SHP77 (cell line): ENCODE data around the gene MVK.

Source experiments
- DNase-seq, 2 experiments: peaks; one replicate each; lab custom pipeline; 2025; lab: John Stamatoyannopoulos, UW

The MVK gene

GRCh38 chr12:109545826-109546225 lies 27.8 kb upstream of the MVK start:
- no peak for DNase-seq

- DNase-seq: no peak
These were observed 26.3 kb upstream of the MVK start for GRCh38 chr12:109547286-109547685.

- no peak for DNase-seq
These were observed 25.3 kb upstream of the MVK start for GRCh38 chr12:109548258-109548657.

GRCh38 chr12:109549613-109550270 lies 23.9 kb upstream of the MVK start:
- DNase-seq: peak in 1 of 2 experiments; percentile 21

GRCh38 chr12:109550281-109550680 lies 23.3 kb upstream of the MVK start:
- DNase-seq: peak in 1 of 2 experiments; percentile 14

GRCh38 chr12:109551108-109551507 lies 22.5 kb upstream of the MVK start:
- no peak for DNase-seq

GRCh38 chr12:109552971-109553370 lies 20.6 kb upstream of the MVK start:
- no peak for DNase-seq

- DNase-seq: no peak
These were observed 20.1 kb upstream of the MVK start for GRCh38 chr12:109553483-109553882.

GRCh38 chr12:109553906-109554500 lies 19.6 kb upstream of the MVK start:
- no peak for DNase-seq

- DNase-seq: no peak
These were observed 18.8 kb upstream of the MVK start for GRCh38 chr12:109554761-109555160.

- peak in 1 of 2 experiments; percentile 6 for DNase-seq
These were observed 17.9 kb upstream of the MVK start for GRCh38 chr12:109555431-109556315.

GRCh38 chr12:109557200-109557599 lies 16.4 kb upstream of the MVK start:
- no peak for DNase-seq

GRCh38 chr12:109557805-109558204 lies 15.8 kb upstream of the MVK start:
- DNase-seq: no peak

- no peak for DNase-seq
These were observed 15.0 kb upstream of the MVK start for GRCh38 chr12:109558374-109559199.

- no peak for DNase-seq
These were observed 14.4 kb upstream of the MVK start for GRCh38 chr12:109559200-109559505.

- DNase-seq: no peak
These were observed 14.0 kb upstream of the MVK start for GRCh38 chr12:109559601-109560000.

GRCh38 chr12:109560867-109561710 lies 12.5 kb upstream of the MVK start:
- DNase-seq: no peak

GRCh38 chr12:109561711-109562030 lies 11.9 kb upstream of the MVK start:
- no peak for DNase-seq

- DNase-seq: no peak
These were observed 10.7 kb upstream of the MVK start for GRCh38 chr12:109562871-109563270.

GRCh38 chr12:109563291-109564284 lies 10.0 kb upstream of the MVK start:
- no peak for DNase-seq
